Hippocampal formation (tissue), 2 donors: ENCODE data around the gene PPP1R12B.
"Not testable (repeated sequence)": the region's sequence is repeated elsewhere in the genome, so short reads cannot be mapped to it uniquely, and the experiment has no call there.

Experiments used
- DNase-seq, 2 donors: peaks; one replicate each; lab custom pipeline; 2025; lab: John Stamatoyannopoulos, UW

The PPP1R12B gene

GRCh38 chr1:202349206-202349928 lies 868 bp downstream of the PPP1R12B start:
- DNase-seq, result no peak

DNA sequence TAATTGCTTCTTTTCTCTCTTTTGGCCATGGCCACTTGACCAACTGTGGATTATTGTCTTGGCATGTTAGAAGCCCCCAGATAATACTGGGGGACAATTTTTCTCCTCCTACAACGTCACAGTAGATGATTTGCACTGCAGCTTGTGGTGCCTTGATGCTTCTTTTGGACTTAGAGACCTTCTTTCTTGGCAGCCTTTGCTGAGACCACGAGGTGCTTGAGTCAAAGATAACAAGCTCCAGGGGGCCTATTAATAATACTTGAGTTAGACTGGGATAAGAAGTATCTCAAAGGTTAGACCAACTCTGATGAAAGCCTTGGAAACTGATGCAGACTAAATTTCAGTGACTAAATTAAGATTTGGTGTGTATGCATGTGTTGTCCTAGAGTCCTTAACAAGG lies 3.2 kb downstream of the PPP1R12B start:
- no peak for DNase-seq

GRCh38 chr1:202352583-202353197 lies 4.2 kb downstream of the PPP1R12B start:
- DNase-seq, result not testable (repeated sequence)

GRCh38 chr1:202355944-202356553 lies 7.5 kb downstream of the PPP1R12B start:
- DNase-seq, result no peak

DNA sequence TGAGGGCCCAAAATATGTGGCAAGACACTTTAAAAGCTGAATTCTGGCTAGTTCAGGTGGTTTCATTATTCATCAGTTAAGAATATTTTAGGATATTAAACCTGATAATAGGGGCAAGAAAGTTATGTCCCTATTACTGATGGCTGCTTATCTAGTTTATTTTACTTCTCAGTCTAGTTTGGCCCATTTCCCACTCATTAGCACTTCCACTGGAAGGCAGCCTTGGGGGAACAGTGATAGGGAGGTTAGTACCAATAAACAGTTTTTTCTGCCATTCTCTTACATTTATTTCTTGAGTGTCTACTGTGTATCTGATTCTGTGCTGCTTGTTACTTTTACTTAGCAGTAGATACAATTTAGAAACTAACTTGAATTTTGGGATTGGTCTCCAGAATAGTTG lies 9.0 kb downstream of the PPP1R12B start:
- DNase-seq, result no peak

- DNase-seq, result no peak
Observed at GRCh38 chr1:202361224-202361623, 12.7 kb downstream of the PPP1R12B start.

GRCh38 chr1:202361701-202362100 lies 13.2 kb downstream of the PPP1R12B start:
- DNase-seq, result no peak

- no peak for DNase-seq
Observed at GRCh38 chr1:202362212-202362611, 13.7 kb downstream of the PPP1R12B start.

GRCh38 chr1:202365092-202365815 lies 16.8 kb downstream of the PPP1R12B start:
- no peak for DNase-seq

- peak in 1 of 2 donors; percentile 8 for DNase-seq
Observed at GRCh38 chr1:202367271-202367670, 18.8 kb downstream of the PPP1R12B start.

- DNase-seq, result not testable (repeated sequence)
Observed at GRCh38 chr1:202370906-202371305, 22.4 kb downstream of the PPP1R12B start.

DNA sequence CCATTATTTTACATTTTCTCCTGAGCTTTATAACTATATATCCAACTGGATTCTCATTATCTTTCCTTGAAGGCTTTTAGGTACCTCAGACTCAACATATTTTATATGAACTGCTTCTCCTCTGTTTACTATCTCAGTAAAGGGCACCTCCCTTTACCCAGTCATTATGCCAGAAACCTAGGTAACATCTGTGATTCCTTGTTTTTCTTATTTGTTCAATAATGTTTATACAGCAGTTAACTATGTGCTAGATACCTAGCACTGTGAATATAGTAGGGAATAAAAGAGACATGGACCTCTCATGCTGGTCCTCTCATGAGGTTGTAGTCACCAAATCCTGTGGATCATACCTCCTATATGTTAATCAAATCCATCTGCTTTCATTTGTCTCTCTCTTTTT lies 25.6 kb downstream of the PPP1R12B start:
- DNase-seq, result no peak

DNA sequence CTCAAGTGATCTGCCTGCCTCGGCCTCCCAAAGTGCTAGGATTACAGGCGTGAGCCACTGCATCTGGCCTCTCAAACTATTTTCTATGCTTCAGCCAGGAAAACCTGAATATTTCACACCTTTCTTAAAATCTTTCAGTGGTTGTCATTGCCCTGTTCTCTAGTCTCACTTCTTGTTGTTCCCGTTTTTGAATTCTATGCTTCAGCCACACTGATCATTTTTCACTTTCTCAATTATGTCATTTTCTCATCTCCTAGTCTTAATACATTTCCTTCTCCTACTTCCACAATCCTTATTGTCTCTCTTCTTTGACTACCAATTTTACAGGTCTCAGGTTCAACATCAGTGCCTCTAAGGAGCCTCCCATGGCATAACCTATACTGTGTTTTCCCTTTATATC lies 26.7 kb downstream of the PPP1R12B start:
- not testable (repeated sequence) for DNase-seq

DNA sequence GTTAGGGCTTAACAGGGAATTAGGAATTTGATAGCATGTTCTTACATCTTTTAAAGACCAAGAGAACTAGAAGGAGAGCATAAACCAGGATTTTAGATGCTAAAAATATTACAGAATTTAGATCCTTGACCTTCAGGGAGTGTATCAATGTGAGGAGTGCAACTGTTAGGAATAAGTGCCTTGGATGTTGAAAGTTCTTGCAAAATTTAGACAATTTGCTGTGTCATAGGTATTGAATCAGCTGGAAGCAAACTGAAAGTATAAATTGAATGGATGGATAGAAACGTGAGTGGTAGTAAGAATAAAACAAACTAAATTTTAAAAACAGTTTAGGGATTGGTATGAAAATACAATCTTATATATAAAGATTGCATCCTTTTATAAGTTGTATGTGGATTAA lies 27.7 kb downstream of the PPP1R12B start:
- no peak for DNase-seq

GRCh38 chr1:202379884-202380529 lies 31.5 kb downstream of the PPP1R12B start:
- not testable (repeated sequence) for DNase-seq

DNA sequence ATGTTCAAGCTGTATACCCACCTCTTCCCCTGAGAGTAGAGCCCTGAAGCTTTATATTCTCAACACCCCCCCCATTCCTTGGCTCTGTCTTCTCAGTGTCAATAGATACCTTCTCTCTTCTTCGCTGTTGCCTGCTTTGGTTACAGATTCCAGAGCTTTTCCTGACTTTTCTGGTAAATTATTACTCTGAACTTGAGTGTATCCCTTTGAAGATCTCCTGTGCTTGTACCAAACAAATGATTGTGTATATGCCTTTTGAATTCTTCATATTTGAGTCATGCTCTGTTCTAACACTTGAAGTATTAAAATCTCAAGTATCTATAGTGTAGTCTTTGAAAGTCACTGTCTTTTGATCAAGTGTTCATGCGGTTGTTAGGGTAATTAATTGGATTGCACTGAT lies 32.0 kb downstream of the PPP1R12B start:
- not testable (repeated sequence) for DNase-seq

DNA sequence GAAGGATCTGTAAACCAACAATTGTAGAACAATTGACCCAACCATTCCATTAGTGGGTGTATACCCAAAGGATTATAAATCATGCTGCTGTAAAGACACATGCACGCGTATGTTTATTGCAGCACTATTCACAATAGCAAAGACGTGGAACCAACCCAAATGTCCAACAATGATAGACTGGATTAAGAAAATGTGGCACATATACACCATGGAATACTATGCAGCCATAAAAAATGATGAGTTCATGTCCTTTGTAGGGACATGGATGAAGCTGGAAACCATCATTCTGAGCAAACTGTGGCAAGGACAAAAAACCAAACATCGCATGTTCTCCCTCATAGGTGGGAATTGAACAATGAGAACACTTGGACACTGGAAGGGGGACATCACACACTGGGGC lies 33.4 kb downstream of the PPP1R12B start:
- not testable (repeated sequence) for DNase-seq

DNA sequence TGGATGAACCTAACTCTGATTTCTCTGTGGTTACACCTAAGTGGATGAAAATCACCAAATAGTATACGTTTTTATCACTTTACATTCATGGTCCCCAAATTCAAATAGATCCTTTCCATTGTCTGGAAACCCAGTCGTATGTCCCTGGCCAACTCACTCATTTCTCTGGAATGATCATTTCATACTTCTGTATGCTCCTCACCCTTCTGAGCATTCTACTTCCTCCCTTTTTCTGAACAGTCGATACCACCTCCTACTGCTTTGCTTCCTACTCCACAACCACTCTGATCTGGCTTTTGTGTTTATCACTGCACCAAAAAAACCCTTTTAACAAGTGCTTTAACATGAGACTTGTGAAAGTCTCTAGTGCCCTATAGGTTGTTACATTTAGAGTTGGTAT lies 47.3 kb downstream of the PPP1R12B start:
- not testable (repeated sequence) for DNase-seq

DNA sequence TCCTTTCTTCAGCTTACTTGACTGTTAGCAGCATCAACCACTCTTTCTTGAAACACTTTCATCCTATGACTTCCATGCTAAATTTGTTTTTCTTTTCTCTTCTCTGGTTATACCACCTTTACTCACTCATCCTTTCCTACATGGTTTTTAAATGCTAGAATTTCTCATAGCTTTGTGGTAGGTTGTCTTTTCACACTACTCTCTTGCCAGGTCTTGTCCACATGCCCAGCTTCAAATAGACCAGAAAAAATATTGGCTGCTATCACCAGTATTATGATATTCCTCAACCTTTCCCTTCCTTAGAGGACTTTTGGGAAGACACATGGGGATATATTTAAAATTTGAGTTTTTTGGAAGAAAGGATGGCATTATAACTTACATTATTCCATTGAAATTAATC lies 48.8 kb downstream of the PPP1R12B start:
- no peak for DNase-seq

GRCh38 chr1:202398439-202398838 lies 49.9 kb downstream of the PPP1R12B start:
- DNase-seq, result not testable (repeated sequence)

- DNase-seq, result not testable (repeated sequence)
Observed at GRCh38 chr1:202401771-202402170, 53.3 kb downstream of the PPP1R12B start.

- DNase-seq, result not testable (repeated sequence)
Observed at GRCh38 chr1:202403381-202403780, 54.9 kb downstream of the PPP1R12B start.
